Stimulated activated CD4-positive, alpha-beta T cell treated with anti-CD3 and anti-CD28 coated beads, Interleukin-4, amount 100 ng/mL, for 24 hours (primary cell): ENCODE data around the gene ZBED1.
"Not testable (repeated sequence)": the region's sequence is repeated elsewhere in the genome, so short reads cannot be mapped to it uniquely, and the experiment has no call there.

Experiments used
- DNase-seq: peaks from one replicate; pipeline ENCODE4 v3.0.0-alpha.2; 2020

ZBED1 gene

DNA sequence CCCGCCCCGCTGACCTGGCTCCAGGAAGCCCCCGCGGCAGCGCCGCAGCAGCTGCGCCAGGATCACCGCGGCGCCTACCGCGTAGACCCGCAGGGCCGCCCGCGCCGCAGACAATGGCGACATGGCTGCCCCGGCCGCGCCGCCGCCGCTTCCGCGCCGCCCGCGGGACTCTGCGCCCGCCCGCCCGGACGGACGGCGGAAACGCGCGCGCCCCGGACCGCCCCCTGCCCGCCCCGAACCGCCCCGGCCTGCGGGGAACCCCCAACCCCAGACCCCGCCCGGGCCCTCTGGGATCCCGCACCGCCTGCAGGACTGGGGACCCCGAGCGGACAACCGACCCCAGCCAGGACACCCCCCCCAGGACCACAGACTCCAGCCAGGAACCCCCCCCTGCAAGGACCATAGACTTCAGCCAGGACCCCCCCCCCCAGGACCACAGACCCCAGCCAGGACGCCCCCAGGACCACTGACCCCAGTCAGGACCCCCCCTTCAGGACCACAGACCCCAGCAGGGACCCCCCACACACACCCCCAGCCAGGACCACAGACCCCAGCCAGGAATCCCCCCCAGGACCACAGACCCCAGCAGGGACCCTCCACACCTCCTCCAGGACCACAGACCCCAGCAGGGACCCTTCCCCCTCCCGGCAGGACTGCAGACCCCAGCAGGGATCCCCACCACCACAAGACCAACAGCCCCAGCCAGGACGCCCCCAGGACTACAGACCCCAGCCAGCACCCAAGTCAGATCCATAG is at the start of gene ZBED1, which contains the start of gene DHRSX:
Gene ZBED1, minus strand, starts transcription at position 174 of the 756 bp plus-strand sequence. CDS start 10,257 bp downstream, outside the sequence.
Gene DHRSX, minus strand, starts transcription at position 174 of the 756 bp plus-strand sequence. Its CDS starts 51 bp downstream, at position 123.
- peak; percentile 43 for DNase-seq

DNA sequence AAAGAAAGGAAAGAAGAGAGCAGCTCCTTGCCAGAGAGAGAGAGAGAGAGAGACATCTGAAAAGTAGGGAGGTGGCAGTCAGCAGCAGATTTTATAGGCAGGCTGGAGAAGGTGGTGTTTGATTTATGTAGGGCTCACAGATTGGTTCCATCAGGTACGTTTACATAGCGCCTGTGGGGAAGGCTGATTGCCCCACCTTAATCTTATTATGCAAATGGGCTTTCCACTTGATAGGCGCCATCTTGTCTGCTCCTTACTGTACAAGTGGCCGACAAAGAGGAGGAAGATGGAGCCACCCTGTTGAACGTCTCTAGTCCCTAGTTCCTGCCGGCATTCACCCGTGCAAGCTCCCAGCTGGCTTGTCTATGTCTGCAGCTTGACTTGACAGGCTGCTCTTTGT is 49.1 kb upstream of the ZBED1 start:
- DNase-seq: no peak

DNA sequence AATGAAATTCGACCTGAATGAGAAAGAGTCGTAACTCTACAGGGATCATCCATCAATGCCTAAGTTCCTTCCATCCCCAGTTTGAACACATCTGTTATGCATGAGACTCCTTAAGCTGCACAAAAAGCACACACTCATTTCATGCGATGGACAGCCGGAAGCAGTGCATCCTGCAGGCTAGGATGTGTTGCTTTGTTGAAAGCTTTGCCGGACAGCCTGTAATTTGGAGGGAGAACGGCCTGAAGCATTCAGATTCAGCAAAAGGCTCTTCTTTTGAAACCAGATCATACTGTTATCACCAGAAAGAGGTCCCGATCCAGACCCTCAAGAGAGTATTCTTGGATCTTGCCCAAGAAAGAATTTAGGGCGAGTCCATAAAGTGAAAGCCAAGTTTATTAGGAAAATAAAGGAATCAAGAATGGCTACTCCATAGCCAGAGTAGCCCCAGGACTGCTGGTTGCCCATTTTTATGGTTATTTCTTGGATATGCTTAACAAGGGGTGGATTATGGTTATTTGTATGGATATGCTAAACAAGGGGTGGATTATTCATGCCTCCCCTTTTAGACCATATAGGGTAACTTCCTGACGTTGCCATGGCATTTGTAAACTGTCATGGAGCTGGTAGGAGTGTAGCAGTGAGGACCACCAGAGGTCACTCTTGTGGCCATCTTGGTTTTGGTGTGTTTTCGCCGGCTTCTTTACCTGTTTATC is 48.1 kb upstream of the ZBED1 start:
- no peak for DNase-seq

DNA sequence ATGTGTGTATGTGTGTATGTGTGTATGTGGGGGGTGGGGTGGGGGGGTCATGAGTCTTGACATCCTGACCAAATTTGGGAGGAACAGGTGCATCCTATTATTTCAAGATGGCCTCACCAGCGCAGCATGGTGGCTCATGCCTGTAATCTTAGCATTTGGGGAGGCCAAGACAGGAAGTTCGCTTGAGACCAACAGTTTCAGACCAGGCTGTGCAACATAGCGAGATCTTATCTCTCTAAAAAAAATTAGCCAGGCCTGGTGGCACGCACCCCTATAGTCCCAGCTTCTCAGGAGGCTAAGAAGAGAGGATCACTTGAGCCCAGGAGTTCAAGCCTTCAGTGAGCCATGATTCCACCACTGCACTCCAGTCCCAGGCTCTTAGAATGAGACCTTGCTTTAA is 47.0 kb upstream of the ZBED1 start:
- no peak for DNase-seq

DNA sequence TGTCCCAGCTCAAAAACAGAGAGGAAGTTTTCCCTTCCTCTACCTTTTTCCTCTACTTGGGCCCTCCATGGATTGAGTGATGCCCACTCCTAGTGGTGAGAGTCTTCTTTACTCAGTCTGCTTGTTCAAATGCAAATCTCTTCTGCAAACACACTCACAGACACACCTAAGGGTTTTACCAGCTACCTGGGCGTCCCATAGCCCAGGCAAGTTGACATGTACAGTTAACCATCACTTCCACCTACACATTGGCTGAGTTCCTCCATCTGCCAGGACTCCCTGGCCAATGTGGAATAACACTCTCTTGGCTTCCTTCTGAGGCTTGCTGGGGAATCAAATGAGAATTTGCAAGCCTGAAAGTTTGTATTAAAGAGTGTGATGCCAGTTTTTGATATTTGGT is 45.7 kb upstream of the ZBED1 start:
- DNase-seq: no peak

DNA sequence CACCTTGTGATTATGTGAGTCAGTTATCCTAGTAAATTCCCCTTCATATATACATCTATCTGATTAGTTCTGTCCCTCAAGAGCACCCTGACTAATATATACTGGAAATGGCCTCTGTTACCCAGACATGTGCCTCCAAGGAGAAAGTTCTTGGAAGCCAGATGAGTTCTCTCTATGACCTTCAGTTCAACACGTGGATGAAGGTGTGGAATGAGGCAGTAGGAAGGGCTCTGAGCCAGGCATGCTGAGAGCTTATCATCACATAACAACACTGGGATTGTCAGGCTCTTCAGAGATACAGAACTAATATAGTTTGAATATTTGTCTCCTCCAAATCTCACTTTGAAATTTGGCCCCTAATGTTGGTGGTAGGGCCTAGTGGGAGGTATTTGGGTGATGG is 44.4 kb upstream of the ZBED1 start:
- DNase-seq: no peak

DNA sequence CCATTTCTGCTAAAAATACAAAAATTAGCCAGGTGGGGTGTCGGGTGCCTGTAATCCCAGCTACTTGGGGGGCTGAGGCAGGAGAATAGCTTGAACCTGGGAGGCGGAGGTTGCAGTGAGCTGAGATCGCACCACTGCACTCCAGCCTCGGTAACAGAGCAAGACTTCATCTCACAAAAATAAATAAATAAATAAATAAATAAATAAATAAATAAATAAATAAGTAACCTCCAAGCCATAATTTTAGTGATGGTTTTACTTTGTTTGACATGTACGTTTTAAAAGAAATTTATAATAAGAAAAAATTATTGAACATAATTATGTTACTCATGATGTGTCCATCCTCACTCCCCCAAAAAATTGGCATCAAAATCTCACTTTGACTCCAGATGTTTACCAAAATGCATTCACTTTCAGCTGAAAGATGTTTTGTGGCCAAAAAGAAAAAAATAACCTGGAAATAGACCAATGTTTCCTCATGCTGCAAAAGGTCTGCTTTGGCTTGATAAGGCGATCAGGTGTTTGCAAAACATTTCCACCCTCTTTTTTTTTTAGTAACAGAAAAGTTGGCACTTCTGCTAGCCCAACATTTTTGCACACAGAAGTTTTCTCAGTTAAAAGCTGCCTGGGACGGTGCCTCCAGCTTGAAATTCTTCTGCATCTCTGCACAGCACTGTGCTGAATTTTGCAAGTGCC is 42.2 kb upstream of the ZBED1 start:
- DNase-seq: no peak

DNA sequence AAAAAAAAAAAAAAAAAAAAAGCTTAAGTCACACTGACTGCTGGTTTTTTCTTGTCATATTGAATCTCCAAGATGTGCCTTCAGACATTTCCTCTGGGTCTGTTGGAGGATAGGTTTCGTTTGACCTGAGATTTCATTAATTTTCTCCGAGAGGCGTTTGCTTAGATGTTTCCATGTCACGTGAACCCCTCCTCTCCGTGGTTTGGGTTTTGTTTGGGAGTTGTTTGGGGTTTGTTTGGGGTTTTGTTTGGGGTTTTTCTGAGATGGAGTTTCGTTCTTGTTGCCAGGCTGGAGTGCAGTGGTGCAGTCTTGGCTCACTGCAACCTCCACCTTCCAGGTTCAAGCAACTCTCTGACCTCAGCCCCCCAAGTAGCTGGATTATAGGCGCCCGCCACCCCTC is 40.8 kb upstream of the ZBED1 start:
- DNase-seq: no peak

DNA sequence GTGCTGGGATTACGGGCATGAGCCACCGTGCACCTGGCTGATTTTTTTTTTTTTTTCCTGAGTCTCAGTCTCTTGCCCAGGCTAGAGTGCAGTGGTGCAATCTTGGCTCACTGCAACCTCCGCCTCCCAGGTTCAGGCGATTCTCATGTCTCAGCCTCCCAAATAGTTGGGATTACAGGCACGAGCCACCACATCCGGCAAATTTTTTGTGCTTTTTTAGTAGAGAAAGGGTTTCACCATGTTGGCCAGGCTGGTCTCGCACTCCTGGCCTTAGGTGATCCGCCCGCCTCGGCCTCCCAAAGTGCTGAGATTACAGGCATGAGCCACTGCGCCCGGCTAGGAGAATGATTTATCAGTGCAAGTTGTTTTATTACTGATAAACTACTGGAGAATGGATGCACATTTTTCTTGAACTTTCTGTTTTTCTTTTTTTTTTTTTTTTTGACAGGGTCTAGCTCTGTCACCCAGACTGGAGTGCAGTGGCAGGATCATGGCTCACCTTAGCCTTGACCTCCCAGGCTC is 39.7 kb upstream of the ZBED1 start:
- no peak for DNase-seq

DNA sequence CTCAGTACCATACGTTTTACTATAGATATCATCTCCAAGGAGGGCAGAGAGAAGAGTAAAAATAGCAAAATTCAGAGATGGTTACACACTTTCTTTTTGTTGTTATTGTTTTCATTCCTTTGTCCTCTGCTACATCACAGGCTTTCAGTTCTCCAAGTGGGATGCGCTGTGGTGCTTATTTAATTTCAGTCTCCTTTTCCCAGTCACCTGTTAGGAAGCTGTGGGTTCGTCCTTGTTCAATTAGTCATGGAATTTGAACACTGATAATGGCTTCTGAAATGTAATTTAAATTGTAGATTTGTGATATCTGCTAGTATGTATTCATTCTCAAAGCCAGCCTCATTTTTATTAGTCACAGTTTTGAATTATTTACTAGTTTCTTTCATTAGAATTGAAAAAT is 38.8 kb upstream of the ZBED1 start:
- DNase-seq: no peak

DNA sequence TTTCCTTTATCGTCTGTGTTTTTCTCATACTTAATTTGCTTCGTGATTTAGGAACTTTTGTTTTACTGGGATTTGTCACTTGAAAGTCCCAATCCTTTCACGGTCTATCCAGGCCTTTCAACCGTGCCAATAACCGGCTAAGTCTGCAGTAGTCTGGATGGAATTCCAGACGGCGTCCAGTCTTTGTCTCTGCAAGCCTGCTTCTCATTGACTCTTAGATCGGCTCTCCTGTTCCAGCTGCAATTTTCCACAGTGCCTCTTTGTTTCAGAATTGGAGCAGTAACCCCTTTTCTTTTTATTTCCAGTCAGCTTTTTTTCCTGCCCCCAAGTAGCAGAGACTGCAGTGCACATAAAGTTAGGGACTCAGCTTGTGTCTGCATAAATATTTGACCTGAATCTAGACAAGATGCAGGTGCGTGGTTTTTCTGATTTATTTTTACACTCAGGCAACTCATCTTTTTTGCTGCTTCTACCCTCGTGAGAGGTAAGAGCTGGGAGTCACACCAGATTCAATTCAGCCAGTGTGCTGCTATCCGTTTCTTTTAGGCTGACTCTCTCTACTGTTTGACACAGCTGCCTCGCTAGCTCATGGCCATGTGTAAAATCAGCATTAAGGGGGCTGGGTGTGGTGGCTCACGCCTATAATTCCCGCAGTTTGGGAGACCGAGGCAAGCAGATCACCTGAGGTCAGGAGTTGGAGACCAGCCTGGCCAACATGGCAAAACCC is 37.4 kb upstream of the ZBED1 start:
- no peak for DNase-seq

DNA sequence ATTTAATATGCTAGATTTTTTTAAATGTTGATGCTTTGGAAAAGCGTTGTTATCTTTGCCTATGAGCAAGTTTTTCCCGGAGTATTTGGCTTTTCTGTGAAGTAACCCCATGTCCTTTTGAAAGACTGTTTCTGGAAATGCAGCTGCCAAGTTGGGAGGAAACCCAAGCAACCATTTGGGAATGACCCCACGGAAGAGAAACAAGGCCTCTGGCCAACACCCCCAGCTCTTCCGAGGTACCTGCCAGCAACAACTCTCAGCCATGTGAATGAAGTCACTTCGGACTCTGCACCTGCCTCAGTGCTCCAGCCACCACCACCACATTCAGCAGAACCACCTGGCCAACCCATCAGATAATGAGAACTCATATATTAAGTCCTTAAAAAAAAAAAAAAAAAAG is 36.2 kb upstream of the ZBED1 start:
- DNase-seq: no peak

DNA sequence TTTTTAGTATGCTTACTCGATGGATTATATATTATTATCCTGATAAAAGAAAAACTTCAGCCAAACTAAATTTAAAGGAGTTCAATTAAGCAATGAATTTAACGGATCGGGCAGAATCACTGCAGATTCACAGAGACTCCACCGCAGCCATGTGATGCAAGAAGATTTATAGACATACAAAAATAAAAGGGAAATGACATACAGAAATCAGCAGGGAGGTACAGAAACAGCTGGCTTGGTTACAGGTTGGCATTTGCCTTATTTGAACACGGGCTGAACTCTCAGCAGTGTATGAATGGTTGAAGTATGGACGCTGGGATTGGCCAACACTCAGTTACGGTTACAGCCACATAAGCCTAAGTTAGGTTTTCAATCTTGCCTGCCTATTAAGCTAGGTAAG is 35.4 kb upstream of the ZBED1 start:
- no peak for DNase-seq

DNA sequence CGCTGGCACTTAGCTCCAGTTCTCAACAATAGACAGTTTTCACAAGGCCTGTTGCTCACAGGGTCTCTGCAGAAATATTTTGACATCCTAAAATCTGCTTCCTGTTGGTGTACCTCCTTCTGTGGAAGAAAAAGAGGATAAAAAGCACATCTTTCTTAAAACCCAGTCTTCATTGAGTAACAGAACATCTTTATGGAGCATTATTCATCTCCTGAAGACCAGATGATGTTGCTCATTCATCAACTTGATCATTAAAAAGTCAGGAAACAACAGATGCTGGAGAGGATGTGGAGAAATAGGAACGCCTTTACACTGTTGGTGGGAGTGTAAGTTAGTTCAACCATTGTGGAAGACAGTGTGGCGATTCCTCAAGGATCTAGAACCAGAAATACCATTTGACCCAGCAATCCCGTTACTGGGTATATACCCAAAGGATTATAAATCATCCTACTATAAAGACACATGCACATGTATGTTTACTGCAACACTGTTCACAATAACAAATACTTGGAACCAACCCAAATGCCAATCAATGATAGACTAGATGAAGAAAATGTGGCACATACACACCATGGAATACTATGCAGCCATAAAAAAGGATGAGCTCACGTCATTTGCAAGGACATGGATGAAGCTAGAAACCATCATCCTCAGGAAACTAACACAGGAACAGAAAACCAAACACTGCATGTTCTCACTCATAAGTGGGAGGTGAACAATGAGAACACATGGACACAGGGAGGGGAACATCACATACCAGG is 33.7 kb upstream of the ZBED1 start:
- not testable (repeated sequence) for DNase-seq

DNA sequence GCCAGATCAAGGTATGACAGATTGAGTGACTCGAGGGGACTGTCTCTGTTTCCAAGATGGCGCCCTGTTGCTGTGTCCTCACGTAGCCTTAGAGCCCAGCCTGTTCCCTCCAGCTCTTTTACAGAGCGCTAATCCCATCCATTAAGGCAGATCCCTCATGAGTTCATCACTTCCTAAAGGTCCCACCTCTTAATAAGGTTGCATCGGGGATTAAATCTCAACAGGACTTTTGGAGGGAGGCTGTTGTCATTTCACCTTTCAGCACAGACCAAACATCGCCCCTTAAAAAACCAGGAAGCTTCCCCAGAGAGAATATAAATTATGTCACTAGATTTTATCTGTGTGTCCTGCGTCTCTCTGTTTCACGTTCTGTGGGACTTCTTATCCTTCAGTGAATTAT is 32.6 kb upstream of the ZBED1 start:
- no peak for DNase-seq

DNA sequence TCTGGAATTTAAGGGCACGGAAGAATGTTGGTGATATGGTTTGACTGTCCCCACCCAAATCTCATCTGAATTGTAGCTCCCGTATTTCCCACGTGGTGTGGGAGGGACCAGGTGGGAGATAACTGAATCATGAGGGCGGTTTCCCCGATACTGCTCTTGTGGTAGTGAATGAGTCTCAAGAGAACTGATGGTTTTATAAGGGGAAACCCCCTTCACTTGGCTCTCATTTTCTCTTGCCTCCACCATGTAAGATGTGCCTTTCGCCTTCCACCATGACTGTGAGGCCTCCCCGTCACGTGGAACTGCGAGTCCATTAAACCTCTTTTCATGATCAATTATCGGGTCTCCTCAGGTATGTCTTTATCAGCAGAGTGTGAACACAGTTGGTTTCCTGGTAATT is 25.6 kb upstream of the ZBED1 start:
- DNase-seq: no peak

DNA sequence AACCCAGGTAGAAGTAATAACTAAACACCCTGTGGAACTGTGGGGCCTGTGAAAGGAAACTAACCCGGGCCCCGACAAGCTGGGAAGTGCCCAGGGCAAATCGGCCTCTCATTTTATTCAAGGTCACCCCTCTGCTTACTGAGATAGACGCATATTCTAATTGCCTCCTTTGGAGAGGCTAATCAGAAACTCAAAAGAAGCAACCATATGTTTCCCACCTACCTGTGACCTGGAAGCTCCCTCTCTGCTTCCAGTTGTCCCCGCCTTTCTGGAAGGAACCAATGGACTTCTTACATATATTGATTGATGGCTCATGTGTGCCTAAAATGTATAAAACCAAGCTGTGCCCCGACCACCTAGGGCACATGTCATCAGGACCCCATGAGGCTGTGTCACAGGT is 23.1 kb upstream of the ZBED1 start:
- DNase-seq: no peak

DNA sequence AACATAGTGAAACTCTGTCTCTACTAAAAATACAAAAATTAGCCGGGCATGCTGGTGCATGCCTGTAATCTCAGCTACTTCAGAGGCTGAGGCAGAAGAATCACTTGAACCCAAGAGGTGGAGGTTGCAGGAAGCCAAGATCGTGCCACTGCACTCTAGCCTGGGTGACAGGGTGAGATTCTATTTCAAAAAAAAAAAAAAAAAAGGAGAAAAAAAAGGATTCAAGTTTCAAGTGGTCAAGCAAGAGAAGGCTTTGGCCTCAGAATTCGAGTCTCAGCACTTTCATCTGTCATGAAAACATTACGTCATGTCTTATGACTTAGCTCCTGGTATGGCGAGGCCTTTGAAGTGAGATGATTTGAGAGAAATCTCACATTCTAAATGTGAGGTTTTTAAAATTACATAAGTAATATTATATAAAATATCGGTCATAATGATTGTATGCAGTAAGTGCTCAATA is 21.2 kb upstream of the ZBED1 start:
- no peak for DNase-seq

DNA sequence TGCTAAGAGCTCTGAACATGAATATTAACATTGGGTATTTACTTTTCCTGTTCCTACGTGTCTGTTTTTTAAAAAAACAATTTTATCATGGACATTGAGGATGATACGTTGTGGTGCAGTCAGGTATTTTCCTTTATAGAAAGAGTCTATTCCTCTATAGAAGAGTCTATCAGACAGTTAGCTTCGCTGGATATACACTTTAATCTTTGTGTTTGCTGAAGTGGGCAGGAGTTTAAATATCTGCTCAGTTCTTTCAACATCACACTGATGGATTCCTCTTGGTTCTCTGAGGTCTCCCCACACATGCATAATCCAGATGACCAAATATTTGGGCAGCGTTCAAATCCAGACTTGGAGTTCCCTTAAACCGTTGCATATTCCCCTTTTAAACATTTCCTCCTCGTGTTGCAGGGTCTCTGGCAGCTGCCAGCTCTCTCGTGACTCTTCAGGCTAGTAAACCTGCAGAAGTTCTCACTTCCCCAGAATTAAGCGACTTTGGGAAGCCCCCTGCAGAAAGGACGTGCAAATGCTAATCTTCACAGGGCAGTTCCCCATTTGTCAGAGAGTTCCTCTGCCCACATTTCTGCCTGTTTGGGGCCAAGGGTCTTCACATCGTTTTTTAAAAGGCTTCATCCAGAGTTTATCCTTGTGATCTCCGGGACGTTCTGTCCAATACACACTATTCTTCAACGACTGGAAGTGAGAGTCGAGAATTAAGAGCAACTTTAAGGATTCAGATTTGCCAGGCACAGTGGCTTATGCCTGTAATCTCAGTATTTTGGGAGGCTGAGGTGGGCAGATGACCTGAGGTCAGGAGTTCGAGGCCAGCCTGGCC is 20.5 kb upstream of the ZBED1 start:
- DNase-seq: no peak

DNA sequence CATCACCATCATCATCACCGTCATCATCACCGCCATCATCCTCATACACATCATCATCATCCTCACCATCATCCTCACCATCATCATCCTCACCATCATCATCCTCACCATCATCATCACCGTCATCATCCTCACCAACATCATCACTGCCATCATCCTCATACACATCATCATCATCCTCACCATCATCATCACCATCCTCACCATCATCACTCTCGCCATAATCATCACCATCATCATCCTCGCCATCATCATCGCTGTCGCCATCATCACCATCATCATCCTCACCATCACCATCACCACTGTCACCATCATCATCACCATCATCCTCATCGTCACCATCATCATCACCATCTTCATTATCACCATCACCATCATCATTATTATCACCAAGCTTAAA is 19.8 kb upstream of the ZBED1 start:
- DNase-seq: no peak

DNA sequence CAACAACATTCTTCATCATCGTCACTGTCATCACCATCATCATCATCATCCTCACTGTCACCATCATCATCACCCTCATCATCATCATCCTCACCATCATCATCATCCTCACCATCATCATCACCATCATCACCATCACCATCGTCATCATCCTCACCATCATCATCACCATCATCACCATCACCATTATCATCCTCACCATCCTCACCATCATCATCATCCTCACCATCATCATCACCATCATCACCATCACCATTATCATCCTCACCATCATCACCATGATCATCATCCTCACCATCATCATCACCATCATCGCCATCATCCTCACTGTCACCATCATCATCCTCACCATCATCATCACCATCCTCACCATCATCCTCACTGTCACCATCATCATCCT is 18.9 kb upstream of the ZBED1 start:
- DNase-seq: not testable (repeated sequence)
